ENCODE measurements around the gene GGTLC1. TPM values are rescaled to one million over a fixed set of nuclear protein-coding genes. Genes with fewer than 3 reads are reported as not detected.
"Not testable (repeated sequence)": the region's sequence is repeated elsewhere in the genome, so short reads cannot be mapped to it uniquely, and the experiment has no call there.

Gene GGTLC1
- total RNA-seq, 3 donors from 2014 or later, result not detected

GRCh38 chr20:23979380-23979779 lies 9.2 kb downstream of the GGTLC1 start:
- H3K36me3 ChIP-seq; H3K4me1 ChIP-seq; H3K27me3 ChIP-seq; H3K27ac ChIP-seq; H3K9me3 ChIP-seq; intact Hi-C loops (cut with DNase I; ENCODE audit: low total_unique reads); H3K4me3 ChIP-seq; DNase-seq (ENCODE audit: low spot score in 2 of 2): not testable (repeated sequence)

GRCh38 chr20:23978457-23978856 lies 10.1 kb downstream of the GGTLC1 start:
- H3K9me3 ChIP-seq; intact Hi-C loops (cut with DNase I; ENCODE audit: low total_unique reads): not testable (repeated sequence)

GRCh38 chr20:23974966-23975365 lies 13.6 kb downstream of the GGTLC1 start:
- intact Hi-C loops (cut with DNase I; ENCODE audit: low total_unique reads), result no loop called here
- Histone ChIP-seq H3K4me1 (no peaks in the 10 kb centered on the region), H3K9me3 (no peaks in the 10 kb centered on the region), H3K27ac (no peak overlapping the region), H3K36me3 (no peaks in the 10 kb centered on the region), H3K27me3 (peaks cover 0 to 8% of the 10 kb centered on the region in 2 donors), H3K4me3 (no peak overlapping the region)
- no peak for TF ChIP-seq POLR2A (IDR thresholded peaks at IDR 0.05)
- no peak for TF ChIP-seq POLR2AphosphoS5 (IDR thresholded peaks at IDR 0.05)
- TF ChIP-seq, protein P1, sequence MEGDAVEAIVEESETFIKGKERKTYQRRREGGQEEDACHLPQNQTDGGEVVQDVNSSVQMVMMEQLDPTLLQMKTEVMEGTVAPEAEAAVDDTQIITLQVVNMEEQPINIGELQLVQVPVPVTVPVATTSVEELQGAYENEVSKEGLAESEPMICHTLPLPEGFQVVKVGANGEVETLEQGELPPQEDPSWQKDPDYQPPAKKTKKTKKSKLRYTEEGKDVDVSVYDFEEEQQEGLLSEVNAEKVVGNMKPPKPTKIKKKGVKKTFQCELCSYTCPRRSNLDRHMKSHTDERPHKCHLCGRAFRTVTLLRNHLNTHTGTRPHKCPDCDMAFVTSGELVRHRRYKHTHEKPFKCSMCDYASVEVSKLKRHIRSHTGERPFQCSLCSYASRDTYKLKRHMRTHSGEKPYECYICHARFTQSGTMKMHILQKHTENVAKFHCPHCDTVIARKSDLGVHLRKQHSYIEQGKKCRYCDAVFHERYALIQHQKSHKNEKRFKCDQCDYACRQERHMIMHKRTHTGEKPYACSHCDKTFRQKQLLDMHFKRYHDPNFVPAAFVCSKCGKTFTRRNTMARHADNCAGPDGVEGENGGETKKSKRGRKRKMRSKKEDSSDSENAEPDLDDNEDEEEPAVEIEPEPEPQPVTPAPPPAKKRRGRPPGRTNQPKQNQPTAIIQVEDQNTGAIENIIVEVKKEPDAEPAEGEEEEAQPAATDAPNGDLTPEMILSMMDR (IDR thresholded peaks at IDR 0.05), result no peak
- no peak for DNase-seq (ENCODE audit: low spot score in 2 of 2)

More at GRCh38 chr20:23978457-23978856, 10.1 kb downstream of the GGTLC1 start:
- H3K36me3 ChIP-seq; H3K27me3 ChIP-seq; DNase-seq (ENCODE audit: low spot score in 2 of 2); H3K27ac ChIP-seq; H3K4me3 ChIP-seq; H3K4me1 ChIP-seq: not testable (repeated sequence)

DNA sequence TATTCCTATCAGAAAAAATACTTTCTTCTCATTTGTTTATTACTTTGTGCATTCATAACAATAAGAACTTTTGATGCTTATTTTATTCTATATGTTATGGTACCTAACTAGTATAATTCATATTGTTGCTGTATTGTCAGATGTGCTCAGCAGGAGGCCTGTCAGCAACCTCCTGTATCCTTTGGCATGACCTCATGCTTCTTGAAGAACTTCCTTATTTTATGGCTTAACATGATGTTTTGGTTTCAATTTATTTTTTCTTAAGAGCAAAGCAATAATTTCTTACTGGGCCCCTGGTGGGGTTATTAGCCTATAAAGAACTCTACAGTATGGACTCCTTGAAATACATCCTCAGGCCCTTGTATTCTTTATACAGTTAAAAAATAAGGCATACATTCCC lies 17.3 kb downstream of the GGTLC1 start:
- H3K4me1 ChIP-seq, result no peaks in the 10 kb centered on the region
- TF ChIP-seq, protein P1 (IDR thresholded peaks at IDR 0.05), result no peak
- TF ChIP-seq POLR2AphosphoS5 (IDR thresholded peaks at IDR 0.05), result no peak
- TF ChIP-seq POLR2A (IDR thresholded peaks at IDR 0.05), result no peak
- H3K27ac ChIP-seq, result no peak overlapping the region
- peaks cover 0 to 8% of the 10 kb centered on the region in 2 donors for H3K27me3 ChIP-seq
- no peak overlapping the region for H3K4me3 ChIP-seq
- intact Hi-C loops (cut with DNase I; ENCODE audit: low total_unique reads), result no loop called here
- no peaks in the 10 kb centered on the region for H3K9me3 ChIP-seq
- no peaks in the 10 kb centered on the region for H3K36me3 ChIP-seq
- DNase-seq (ENCODE audit: low spot score in 2 of 2), result no peak

DNA sequence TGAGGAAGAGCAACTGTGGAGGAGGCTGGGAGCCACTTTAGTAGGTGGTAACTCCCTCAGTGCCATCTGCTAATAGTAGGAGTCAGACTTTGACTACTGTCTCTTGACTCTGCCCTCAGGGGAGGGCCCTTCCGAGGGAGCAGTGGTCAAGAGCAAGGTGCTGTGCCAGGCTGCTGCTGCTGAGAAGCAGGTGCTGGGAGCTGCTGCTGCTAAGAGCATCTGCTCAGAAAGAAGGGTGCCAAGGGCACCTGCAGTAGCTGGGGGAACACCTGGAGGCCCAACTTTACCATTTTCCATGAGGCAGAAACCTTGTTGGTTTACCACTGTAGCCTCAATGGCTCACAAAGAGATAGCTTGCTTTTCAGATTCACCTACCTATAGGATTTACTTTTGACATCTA lies 18.5 kb downstream of the GGTLC1 start:
- Histone ChIP-seq H3K9me3 (no peaks in the 10 kb centered on the region), H3K4me1 (no peaks in the 10 kb centered on the region), H3K4me3 (no peak overlapping the region), H3K36me3 (no peaks in the 10 kb centered on the region), H3K27ac (no peak overlapping the region), H3K27me3 (peaks cover 0 to 8% of the 10 kb centered on the region in 2 donors)
- DNase-seq (ENCODE audit: low spot score in 2 of 2), result no peak
- intact Hi-C loops (cut with DNase I; ENCODE audit: low total_unique reads), result no loop called here
- TF ChIP-seq, protein P1 (IDR thresholded peaks at IDR 0.05), result no peak
- no peak for TF ChIP-seq POLR2AphosphoS5 (IDR thresholded peaks at IDR 0.05)
- TF ChIP-seq POLR2A (IDR thresholded peaks at IDR 0.05), result no peak

GRCh38 chr20:23967616-23967979 lies 21.0 kb downstream of the GGTLC1 start:
- no peaks in the 10 kb centered on the region for H3K4me1 ChIP-seq
- no peak for TF ChIP-seq POLR2AphosphoS5 (IDR thresholded peaks at IDR 0.05)
- TF ChIP-seq POLR2A (IDR thresholded peaks at IDR 0.05), result no peak
- TF ChIP-seq, protein P1 (IDR thresholded peaks at IDR 0.05), result no peak
- peaks cover 0 to 4% of the 10 kb centered on the region in 2 donors for H3K27me3 ChIP-seq
- no peak for DNase-seq (ENCODE audit: low spot score in 2 of 2)
- no peak overlapping the region for H3K27ac ChIP-seq
- H3K4me3 ChIP-seq, result no peak overlapping the region
- no peaks in the 10 kb centered on the region for H3K36me3 ChIP-seq
- H3K9me3 ChIP-seq, result no peaks in the 10 kb centered on the region
- intact Hi-C loops (cut with DNase I; ENCODE audit: low total_unique reads), result no loop called here

Measured in breast epithelium (tissue), 4 donors.